C4-2B (cell line): ENCODE measurements around the gene FOXJ1.

Experiments used
- CTCF ChIP-seq: fragments of 450-650 bp; conservative IDR thresholded peaks from 2 replicates; pipeline ENCODE4 v1.5.1; 2017; ENCODE audit warnings: mild to moderate bottlenecking
- ZFX ChIP-seq: fragments of 450-650 bp; IDR thresholded peaks from 2 replicates; pipeline ENCODE4 v1.6.1; 2017

- TF ChIP-seq CTCF = no peak
- no peak for TF ChIP-seq ZFX
Measured at GRCh38 chr17:76154936-76155845, 14.1 kb upstream of the FOXJ1 start.
